Measurements from ENCODE around the gene LRGUK.

LRGUK gene

DNA sequence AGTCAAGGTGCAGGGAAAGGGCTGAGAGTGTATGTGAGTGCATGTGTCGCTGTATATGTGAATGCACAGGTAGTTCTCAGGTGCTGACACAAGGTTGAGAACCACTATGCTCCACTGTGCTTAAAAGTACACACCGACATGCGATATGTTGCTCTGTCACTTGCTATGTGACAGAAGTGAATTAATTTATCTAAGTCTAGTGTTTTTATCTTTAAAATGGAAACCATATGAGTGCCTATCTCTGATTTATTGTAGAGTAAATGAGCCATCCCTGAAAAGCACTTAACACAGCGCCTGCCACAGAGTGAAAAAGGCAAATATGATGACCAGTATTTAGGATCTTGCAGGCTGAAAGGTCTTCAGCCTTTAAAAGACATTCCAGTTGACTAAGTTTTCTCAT, 184.7 kb downstream of the LRGUK start:
- DNase-seq, result no peak

DNA sequence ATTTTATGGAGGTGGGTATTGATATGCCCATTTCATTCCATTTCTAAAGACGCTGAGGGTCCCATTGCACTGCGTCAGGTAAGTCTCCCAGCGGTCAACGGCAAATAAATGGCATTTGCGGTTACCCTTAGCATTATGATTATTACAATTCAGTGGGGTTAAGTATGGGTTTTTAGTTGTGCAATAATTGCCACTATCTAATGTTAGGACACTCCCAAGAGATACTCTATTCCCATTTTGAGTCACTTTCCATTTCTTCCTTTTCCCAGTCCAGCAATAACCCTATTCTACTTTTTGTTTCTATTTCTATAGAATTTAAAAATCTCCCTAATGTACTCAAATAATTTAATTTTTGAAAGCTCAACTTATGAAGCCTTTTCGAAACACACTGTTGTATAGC, 185.6 kb downstream of the LRGUK start:
- no peak for DNase-seq

DNA sequence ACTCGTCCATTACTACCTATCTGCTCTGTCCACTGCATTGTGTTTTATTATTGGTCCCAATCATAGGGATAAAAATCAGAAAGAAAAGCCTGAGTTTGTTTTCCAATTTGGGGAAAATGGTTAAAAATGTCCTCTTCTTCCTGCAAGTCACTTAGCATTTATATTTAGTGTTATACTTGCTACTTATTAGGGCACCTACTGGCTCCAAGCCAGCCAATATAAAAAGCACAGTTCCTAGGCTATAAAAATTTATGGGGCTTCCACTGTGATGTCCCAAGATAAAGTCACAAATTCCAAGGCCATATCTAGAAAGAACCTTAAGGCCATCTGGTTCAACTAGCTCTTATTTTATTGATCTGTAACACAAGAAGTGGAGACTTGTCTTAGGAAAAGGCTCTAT, 186.4 kb downstream of the LRGUK start:
- no peak for DNase-seq
